ENCODE results near the gene BSPRY. TPM values are rescaled to one million over a fixed set of nuclear protein-coding genes. Genes with fewer than 3 reads are reported as not detected.

Gene BSPRY
- total and polyA plus RNA-seq, 2 experiments from 2014 or later: 4.8 to 6.6 TPM

DNA sequence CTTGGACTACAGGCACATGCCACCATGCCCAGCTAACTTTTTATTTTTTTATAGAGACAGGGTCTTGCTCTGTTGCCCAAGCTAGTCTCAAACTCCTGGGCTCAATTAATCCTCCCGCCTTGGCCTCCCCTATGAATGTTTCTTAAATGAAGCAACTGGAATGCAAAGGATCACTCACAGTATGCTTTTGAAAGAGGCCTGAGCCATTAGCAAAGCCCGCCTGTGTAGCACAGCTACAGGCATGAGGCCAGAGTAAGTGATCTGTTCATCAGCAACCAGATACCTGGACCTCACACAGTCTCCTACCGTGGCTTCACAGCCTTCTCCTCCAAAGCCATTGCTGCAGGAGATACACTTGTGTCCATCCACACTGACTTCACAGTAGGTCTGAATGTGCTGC lies 29.3 kb upstream of the BSPRY start (continued):
- TF ChIP-seq ETS1 (IDR thresholded peaks at IDR 0.05) (no peak), REST (IDR thresholded peaks at IDR 0.05; ENCODE audit: unreplicated experiment) (no peak), CREB1 (CRISPR knock-in tag; IDR thresholded peaks at IDR 0.05; ENCODE audit: low read depth) (no peak), STAT1 (IDR thresholded peaks at IDR 0.05; ENCODE audit: unreplicated experiment) (no peak), EZH2 (IDR thresholded peaks at IDR 0.05; ENCODE audit: low read depth, unreplicated experiment) (no peak), POLR2AphosphoS5 (IDR thresholded peaks at IDR 0.05; ENCODE audit: low read depth) (no peak), JUNB (IDR thresholded peaks at IDR 0.05; ENCODE audit: unreplicated experiment) (no peak)

DNA sequence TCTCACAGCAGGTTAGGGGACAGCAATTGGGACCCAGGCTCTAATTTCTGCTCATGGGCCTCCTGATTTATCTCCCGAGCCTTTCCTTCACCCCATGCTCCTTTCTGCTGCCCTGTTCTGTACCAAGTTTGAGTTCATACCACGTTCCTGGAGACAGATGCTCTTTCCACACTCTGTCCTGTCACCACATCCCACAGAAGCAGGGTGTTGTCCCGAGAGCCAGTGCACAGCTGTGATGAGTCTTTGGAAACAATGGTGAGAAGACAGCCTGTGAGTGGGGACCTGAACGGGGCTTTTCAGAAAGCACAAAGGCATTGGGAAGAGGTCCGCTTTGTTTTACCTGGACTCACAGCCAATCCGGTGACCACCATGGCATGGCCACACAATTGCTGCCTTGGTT lies 26.7 kb upstream of the BSPRY start:
- H3K36me3 Mint-ChIP-seq (ENCODE audit: low read depth): no peaks in the 10 kb centered on the region
- no peaks in the 10 kb centered on the region for H3K4me1 Mint-ChIP-seq
- Histone ChIP-seq H3K4me3 (no peak overlapping the region), H3F3A (replicated peaks; ENCODE audit: low read depth) (no peaks in the 10 kb centered on the region), H3K79me2 (replicated peaks; ENCODE audit: insufficient read depth) (no peaks in the 10 kb centered on the region), H3K27me3 (ENCODE audit: insufficient read depth) (no peaks in the 10 kb centered on the region), H3K27ac (ENCODE audit: low read depth) (no peak overlapping the region), H2AFZ (no peak overlapping the region), H3K4me2 (no peak overlapping the region), H3K36me3 (ENCODE audit: insufficient read depth) (no peaks in the 10 kb centered on the region), H3K9me2 (ENCODE audit: insufficient read depth) (no peaks in the 10 kb centered on the region), H4K20me1 (replicated peaks; ENCODE audit: insufficient read depth) (no peaks in the 10 kb centered on the region), H3K4me1 (ENCODE audit: insufficient read depth) (no peaks in the 10 kb centered on the region)
- H3K27ac Mint-ChIP-seq: no peak overlapping the region
- peaks cover 3% of the 10 kb centered on the region for H3K27me3 Mint-ChIP-seq (ENCODE audit: insufficient read depth, low read depth, poor library complexity)
- DNase-seq (ENCODE audit: low spot score): no peak
- no peaks in the 10 kb centered on the region for H3K9me3 Mint-ChIP-seq
- no peak overlapping the region for H3K4me3 Mint-ChIP-seq
- no peak for ATAC-seq
- TF ChIP-seq ZNF114 (CRISPR knock-in tag; IDR thresholded peaks at IDR 0.05) (no peak), POLR2AphosphoS5 (IDR thresholded peaks at IDR 0.05; ENCODE audit: low read depth) (no peak), STAT1 (IDR thresholded peaks at IDR 0.05; ENCODE audit: unreplicated experiment) (no peak), REST (IDR thresholded peaks at IDR 0.05; ENCODE audit: unreplicated experiment) (no peak), NANOG (IDR thresholded peaks at IDR 0.05; ENCODE audit: borderline replicate concordance) (no peak)
- TF ChIP-seq, protein P1, sequence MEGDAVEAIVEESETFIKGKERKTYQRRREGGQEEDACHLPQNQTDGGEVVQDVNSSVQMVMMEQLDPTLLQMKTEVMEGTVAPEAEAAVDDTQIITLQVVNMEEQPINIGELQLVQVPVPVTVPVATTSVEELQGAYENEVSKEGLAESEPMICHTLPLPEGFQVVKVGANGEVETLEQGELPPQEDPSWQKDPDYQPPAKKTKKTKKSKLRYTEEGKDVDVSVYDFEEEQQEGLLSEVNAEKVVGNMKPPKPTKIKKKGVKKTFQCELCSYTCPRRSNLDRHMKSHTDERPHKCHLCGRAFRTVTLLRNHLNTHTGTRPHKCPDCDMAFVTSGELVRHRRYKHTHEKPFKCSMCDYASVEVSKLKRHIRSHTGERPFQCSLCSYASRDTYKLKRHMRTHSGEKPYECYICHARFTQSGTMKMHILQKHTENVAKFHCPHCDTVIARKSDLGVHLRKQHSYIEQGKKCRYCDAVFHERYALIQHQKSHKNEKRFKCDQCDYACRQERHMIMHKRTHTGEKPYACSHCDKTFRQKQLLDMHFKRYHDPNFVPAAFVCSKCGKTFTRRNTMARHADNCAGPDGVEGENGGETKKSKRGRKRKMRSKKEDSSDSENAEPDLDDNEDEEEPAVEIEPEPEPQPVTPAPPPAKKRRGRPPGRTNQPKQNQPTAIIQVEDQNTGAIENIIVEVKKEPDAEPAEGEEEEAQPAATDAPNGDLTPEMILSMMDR (conservative IDR thresholded peaks at IDR 0.05; ENCODE audit: low read depth in 2 of 2): no peak
